ENCODE data around the gene BMP8A.
"Not testable (repeated sequence)": the region's sequence is repeated elsewhere in the genome, so short reads cannot be mapped to it uniquely, and the experiment has no call there.

The BMP8A gene

DNA sequence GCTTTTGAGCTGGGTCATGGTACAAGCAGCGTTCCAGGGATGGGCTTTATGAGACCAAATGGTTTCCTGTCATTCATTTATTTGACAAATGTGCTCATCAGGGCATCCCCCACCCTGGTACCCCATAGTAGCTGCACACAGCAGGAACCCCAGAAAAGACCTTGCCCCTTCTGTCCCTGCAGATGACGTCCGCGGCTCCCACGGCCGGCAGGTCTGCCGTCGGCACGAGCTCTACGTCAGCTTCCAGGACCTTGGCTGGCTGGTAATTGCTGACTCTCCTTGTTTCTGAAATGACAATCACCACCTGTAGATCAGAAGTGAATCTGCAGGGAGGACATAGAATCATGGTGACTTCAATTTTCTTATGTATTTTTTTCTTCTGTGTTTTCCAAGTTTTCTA lies 30.8 kb downstream of the BMP8A start:
- peaks cover 32% of the 10 kb centered on the region for H3K36me3 ChIP-seq (ENCODE audit: insufficient read depth, insufficient read length, low read length)
- H3K27me3 ChIP-seq (ENCODE audit: insufficient read depth, insufficient read length); H3K9me3 ChIP-seq (ENCODE audit: insufficient read depth, low read length); H3K9ac ChIP-seq (ENCODE audit: insufficient read length, low read depth); H3K4me3 ChIP-seq (ENCODE audit: insufficient read length, low read depth); H3K4me1 ChIP-seq (ENCODE audit: insufficient read depth, insufficient read length); DNase-seq (ENCODE audit: low read depth, low spot score): not testable (repeated sequence)

DNA sequence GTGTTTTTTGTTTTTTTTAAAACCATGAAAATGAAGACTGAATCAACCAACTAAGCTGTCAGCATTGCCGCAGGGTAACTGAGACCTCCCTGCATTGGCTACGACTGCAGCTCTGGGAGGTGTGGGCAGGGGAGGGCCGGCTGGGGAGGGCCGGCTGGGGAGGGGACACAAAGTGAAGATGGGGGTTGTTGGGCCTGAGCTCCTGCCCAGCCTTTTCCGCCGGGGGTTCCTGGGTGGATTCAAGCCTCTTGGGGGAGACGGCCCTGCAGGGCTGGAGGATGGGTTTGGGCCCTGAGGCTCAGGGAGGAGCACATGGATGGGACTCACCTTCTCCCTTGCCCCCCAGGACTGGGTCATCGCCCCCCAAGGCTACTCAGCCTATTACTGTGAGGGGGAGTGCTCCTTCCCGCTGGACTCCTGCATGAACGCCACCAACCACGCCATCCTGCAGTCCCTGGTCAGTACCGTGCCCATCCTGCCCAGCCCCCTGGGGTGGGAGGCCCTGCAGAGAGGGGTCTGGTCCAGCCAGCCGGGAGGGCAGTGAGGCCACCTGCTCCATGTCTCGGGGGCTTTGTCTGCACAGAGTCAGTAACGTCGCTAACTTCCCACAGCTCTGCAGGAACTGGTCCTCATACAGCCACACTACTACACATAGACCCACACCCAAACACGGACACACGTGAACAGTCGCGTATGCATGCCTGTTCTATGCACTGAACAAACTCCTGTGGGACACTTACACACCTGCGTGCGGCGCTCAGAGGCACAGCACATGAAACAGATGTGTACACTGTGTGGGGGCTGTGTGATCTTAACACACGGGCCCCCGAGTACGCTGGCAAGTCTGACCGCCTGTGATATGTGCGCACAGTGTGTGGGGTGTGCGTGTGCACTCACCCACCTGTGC lies 31.5 kb downstream of the BMP8A start:
- Histone ChIP-seq H3K4me1 (ENCODE audit: insufficient read depth, insufficient read length) (peaks cover 6% of the 10 kb centered on the region), H3K36me3 (ENCODE audit: insufficient read depth, insufficient read length, low read length) (peaks cover 39% of the 10 kb centered on the region), H3K9me3 (ENCODE audit: insufficient read depth, low read length) (no peaks in the 10 kb centered on the region), H3K4me3 (ENCODE audit: insufficient read length, low read depth) (no peak overlapping the region), H3K9ac (ENCODE audit: insufficient read length, low read depth) (no peak overlapping the region), H3K27me3 (ENCODE audit: insufficient read depth, insufficient read length) (no peaks in the 10 kb centered on the region)
- DNase-seq (ENCODE audit: low read depth, low spot score), result no peak
- TF ChIP-seq ZNF274 (IDR thresholded peaks at IDR 0.05; ENCODE audit: low read depth, low read length) (no peak), SUZ12 (IDR thresholded peaks at IDR 0.05; ENCODE audit: extremely low read depth, insufficient read depth, insufficient read length) (no peak), YY1 (IDR thresholded peaks at IDR 0.05; ENCODE audit: insufficient read depth, insufficient read length) (no peak)

DNA sequence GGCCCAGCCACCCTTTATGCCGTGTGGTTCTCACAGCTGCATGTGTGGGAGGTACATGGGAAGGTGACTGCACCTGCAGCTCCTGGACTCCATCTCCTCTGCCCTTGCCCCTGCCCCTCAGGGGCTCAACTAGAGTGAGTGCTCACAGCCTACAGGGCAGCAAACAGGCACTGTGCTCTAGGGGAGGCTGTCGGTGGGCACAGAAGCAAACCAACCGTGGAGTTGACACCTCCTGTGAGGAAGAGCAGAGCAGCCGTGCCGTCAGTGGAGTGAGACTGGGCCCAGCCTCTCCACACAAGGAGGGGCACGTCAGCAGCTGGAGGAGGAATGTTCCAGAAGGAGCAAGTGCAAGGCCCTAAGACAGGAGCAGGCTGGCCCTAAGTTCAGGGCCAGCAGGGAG lies 32.7 kb downstream of the BMP8A start:
- Histone ChIP-seq H3K27me3 (ENCODE audit: insufficient read depth, insufficient read length) (no peaks in the 10 kb centered on the region), H3K9ac (ENCODE audit: insufficient read length, low read depth) (no peak overlapping the region), H3K4me3 (ENCODE audit: insufficient read length, low read depth) (no peak overlapping the region), H3K4me1 (ENCODE audit: insufficient read depth, insufficient read length) (peaks cover 6% of the 10 kb centered on the region), H3K36me3 (ENCODE audit: insufficient read depth, insufficient read length, low read length) (peaks cover 51% of the 10 kb centered on the region), H3K9me3 (ENCODE audit: insufficient read depth, low read length) (no peaks in the 10 kb centered on the region)
- TF ChIP-seq SUZ12 (IDR thresholded peaks at IDR 0.05; ENCODE audit: extremely low read depth, insufficient read depth, insufficient read length), result no peak
- TF ChIP-seq YY1 (IDR thresholded peaks at IDR 0.05; ENCODE audit: insufficient read depth, insufficient read length), result no peak
- no peak for TF ChIP-seq ZNF274 (IDR thresholded peaks at IDR 0.05; ENCODE audit: low read depth, low read length)
- DNase-seq (ENCODE audit: low read depth, low spot score), result no peak

DNA sequence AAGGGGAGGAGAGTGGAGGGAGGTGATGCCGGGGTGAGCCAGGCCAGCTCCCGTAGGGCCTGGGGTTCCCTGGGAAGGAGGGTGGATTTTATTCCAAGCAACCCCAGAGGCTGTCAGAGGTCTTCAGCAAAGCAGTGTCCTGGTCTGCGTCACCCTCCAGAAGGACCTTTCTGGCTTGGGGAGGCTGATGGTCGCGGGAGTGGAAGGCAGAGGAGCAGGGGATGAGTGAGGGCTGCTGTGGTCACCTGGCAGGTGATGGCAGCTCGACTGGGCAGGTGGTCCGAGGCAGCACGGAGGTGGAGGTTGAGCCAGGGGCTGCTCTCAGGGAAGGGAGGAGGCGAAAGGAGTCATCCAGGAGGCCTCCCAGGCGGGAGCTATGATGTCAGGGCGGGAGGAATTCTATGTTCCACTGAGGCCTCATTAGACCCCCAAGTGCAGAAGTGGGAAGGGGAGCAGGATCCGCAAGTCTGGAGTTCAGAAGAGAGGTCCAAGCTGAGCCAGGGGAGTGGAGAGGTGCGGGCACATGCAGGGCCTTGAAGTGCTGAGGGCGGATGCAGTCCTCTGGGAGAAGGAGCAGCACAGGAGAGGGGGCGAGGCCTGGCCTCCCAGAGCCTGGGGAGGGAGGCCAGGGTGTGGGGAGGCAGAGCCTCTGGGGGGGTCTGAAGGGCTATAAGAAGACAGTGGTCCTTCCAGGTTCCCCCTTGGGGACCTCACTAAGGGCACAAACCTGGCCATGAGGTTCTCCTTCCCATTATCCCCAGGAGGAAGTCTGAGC lies 33.3 kb downstream of the BMP8A start:
- Histone ChIP-seq H3K4me1 (ENCODE audit: insufficient read depth, insufficient read length) (peaks cover 6% of the 10 kb centered on the region), H3K27me3 (ENCODE audit: insufficient read depth, insufficient read length) (no peaks in the 10 kb centered on the region), H3K4me3 (ENCODE audit: insufficient read length, low read depth) (no peak overlapping the region), H3K9me3 (ENCODE audit: insufficient read depth, low read length) (no peaks in the 10 kb centered on the region), H3K9ac (ENCODE audit: insufficient read length, low read depth) (no peak overlapping the region), H3K36me3 (ENCODE audit: insufficient read depth, insufficient read length, low read length) (peaks cover 56% of the 10 kb centered on the region)
- DNase-seq (ENCODE audit: low read depth, low spot score), result no peak
- TF ChIP-seq ZNF274 (IDR thresholded peaks at IDR 0.05; ENCODE audit: low read depth, low read length) (no peak), YY1 (IDR thresholded peaks at IDR 0.05; ENCODE audit: insufficient read depth, insufficient read length) (no peak), SUZ12 (IDR thresholded peaks at IDR 0.05; ENCODE audit: extremely low read depth, insufficient read depth, insufficient read length) (no peak)

DNA sequence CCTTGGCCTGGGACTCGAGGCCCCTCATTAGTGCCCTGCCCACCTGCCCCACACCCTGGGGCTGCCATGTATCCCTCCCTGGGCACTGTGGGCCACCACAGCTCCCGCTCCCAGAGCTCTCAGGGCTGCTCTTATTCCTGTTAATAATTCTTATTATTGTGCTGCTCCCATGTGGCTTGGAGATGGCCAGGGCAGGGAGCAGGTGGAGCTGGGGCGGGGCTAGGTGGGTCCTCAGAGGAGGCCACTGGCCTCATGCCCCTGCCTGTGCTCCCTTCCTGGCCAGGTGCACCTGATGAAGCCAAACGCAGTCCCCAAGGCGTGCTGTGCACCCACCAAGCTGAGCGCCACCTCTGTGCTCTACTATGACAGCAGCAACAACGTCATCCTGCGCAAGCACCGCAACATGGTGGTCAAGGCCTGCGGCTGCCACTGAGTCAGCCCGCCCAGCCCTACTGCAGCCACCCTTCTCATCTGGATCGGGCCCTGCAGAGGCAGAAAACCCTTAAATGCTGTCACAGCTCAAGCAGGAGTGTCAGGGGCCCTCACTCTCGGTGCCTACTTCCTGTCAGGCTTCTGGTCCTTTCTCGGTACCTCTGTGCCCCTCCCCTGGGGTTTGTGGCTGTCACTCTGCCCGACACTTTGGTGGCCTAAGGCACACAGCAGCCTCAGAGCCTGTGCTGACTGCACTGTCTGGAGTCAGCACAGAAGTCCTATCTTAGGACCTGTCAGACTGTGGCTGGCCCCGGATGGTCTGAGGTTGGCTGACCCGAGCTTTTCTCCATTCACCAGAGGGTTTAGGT lies 34.1 kb downstream of the BMP8A start:
- Histone ChIP-seq H3K4me1 (ENCODE audit: insufficient read depth, insufficient read length) (peaks cover 6% of the 10 kb centered on the region), H3K4me3 (ENCODE audit: insufficient read length, low read depth) (no peak overlapping the region), H3K9me3 (ENCODE audit: insufficient read depth, low read length) (no peaks in the 10 kb centered on the region), H3K27me3 (ENCODE audit: insufficient read depth, insufficient read length) (no peaks in the 10 kb centered on the region), H3K36me3 (ENCODE audit: insufficient read depth, insufficient read length, low read length) (peaks cover 63% of the 10 kb centered on the region), H3K9ac (ENCODE audit: insufficient read length, low read depth) (no peak overlapping the region)
- TF ChIP-seq SUZ12 (IDR thresholded peaks at IDR 0.05; ENCODE audit: extremely low read depth, insufficient read depth, insufficient read length) (no peak), ZNF274 (IDR thresholded peaks at IDR 0.05; ENCODE audit: low read depth, low read length) (no peak), YY1 (IDR thresholded peaks at IDR 0.05; ENCODE audit: insufficient read depth, insufficient read length) (no peak)
- no peak for DNase-seq (ENCODE audit: low read depth, low spot score)

DNA sequence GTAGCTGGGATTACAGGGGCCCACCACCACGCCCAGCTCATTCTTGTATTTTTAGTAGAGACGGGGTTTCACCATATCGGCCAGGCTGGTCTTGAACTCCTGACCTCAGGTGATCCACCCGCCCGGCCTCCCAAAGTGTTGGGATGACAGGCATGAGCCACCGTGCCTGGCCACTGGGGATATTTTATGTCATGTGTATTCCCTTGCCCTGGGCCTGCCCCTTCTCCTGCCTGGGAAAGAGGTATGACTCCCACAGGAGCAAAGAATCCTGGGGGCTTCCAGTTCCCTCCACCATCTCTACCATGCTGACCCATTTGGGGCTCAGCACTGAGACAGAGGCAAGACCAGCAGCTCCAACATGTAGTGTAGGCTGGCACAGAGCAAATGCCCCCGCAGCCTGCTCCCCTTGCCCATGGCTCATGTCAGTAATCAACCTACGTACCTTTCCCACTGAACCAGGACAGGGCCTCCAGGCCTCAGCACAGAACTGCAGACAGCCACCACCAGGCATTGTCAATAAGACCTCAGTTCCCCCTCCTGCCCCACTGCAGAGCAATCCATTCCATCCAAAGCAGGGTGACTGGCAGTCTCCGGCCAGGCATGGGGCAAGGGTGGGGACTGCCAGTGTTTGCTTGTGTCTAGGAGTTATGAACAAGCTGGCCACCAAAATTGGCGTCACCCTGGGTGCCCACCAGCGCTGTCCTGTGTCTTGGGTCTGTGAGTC lies 35.2 kb downstream of the BMP8A start:
- H3K36me3 ChIP-seq (ENCODE audit: insufficient read depth, insufficient read length, low read length), result peaks cover 71% of the 10 kb centered on the region

DNA sequence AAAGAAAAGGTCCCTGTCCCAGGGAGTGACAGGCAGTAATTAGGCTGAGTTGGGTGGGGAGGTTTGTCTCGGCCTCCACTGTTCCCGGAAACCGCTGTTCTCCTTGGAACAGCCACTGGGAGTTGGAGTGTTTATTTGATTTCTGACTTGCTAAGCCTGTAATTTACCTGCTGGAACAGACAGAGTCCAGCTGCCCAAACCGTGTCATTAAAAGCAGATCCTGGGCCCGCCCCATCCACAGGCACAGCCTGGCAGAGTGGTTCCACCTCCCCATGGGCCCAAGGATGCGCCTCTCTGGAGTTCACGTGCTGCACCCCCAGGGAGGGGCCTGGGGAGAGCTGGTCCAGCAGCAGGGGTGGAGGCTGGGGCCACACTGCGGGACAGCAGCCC lies 35.7 kb downstream of the BMP8A start:
- not testable (repeated sequence) for DNase-seq (ENCODE audit: low read depth, low spot score); H3K4me3 ChIP-seq (ENCODE audit: insufficient read length, low read depth); H3K9ac ChIP-seq (ENCODE audit: insufficient read length, low read depth); H3K27me3 ChIP-seq (ENCODE audit: insufficient read depth, insufficient read length); H3K4me1 ChIP-seq (ENCODE audit: insufficient read depth, insufficient read length); H3K9me3 ChIP-seq (ENCODE audit: insufficient read depth, low read length)
- H3K36me3 ChIP-seq (ENCODE audit: insufficient read depth, insufficient read length, low read length), result peaks cover 77% of the 10 kb centered on the region

More for the DNA sequence above, 35.2 kb downstream of the BMP8A start:
- Histone ChIP-seq H3K9ac (ENCODE audit: insufficient read length, low read depth) (no peak overlapping the region), H3K9me3 (ENCODE audit: insufficient read depth, low read length) (no peaks in the 10 kb centered on the region), H3K4me3 (ENCODE audit: insufficient read length, low read depth) (no peak overlapping the region), H3K27me3 (ENCODE audit: insufficient read depth, insufficient read length) (no peaks in the 10 kb centered on the region), H3K4me1 (ENCODE audit: insufficient read depth, insufficient read length) (peaks cover 6% of the 10 kb centered on the region)
- TF ChIP-seq YY1 (IDR thresholded peaks at IDR 0.05; ENCODE audit: insufficient read depth, insufficient read length) (no peak), ZNF274 (IDR thresholded peaks at IDR 0.05; ENCODE audit: low read depth, low read length) (no peak), SUZ12 (IDR thresholded peaks at IDR 0.05; ENCODE audit: extremely low read depth, insufficient read depth, insufficient read length) (no peak)
- DNase-seq (ENCODE audit: low read depth, low spot score), result no peak
